ENCODE results near the gene SPECC1. TPM values are rescaled to one million over a fixed set of nuclear protein-coding genes. Genes with fewer than 3 reads are reported as not detected.

The SPECC1 gene
- polyA plus RNA-seq, 1 experiment: 13.0 TPM

DNA sequence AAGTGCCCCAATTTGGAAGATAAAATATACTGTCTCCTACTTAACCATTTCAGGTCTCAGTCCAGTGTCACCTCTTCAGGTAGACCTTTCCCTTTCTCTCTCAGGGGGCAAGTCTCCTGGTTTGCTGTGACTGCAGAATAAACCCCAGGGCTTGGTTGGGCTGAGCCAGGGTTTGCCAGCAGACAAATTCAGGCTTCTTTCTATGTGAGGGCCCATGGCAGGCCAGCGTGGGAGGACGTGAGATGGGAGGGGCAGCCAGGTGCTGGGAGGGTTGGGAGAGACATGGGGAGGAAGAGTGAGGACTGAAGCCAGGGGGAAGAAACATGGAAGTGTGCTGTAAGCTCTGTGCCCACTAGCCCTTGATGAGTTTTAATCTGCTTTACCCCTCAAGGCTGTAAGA, 163.2 kb downstream of the SPECC1 start:
- TF ChIP-seq, protein P1, sequence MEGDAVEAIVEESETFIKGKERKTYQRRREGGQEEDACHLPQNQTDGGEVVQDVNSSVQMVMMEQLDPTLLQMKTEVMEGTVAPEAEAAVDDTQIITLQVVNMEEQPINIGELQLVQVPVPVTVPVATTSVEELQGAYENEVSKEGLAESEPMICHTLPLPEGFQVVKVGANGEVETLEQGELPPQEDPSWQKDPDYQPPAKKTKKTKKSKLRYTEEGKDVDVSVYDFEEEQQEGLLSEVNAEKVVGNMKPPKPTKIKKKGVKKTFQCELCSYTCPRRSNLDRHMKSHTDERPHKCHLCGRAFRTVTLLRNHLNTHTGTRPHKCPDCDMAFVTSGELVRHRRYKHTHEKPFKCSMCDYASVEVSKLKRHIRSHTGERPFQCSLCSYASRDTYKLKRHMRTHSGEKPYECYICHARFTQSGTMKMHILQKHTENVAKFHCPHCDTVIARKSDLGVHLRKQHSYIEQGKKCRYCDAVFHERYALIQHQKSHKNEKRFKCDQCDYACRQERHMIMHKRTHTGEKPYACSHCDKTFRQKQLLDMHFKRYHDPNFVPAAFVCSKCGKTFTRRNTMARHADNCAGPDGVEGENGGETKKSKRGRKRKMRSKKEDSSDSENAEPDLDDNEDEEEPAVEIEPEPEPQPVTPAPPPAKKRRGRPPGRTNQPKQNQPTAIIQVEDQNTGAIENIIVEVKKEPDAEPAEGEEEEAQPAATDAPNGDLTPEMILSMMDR (IDR thresholded peaks at IDR 0.05; ENCODE audit: insufficient read depth, low read depth, low read length): no peak
- ChIA-PET CTCF (interaction anchor here (1.6 kb wide), 1 partner anchor 13 kb away, joined by 6 read pairs; no protein-coding TSS in a partner anchor), POLR2A (interaction anchor here (0.6 kb wide), 1 partner anchor 28 kb away, joined by 3 read pairs; no protein-coding TSS in a partner anchor)
- H3K36me3 ChIP-seq (ENCODE audit: control insufficient read depth, insufficient read depth, low read length): no peaks in the 10 kb centered on the region
- DNase-seq (ENCODE audit: low read depth): no peak
- no peak overlapping the region for H3K4me3 ChIP-seq (ENCODE audit: low read depth, low read length)
- H3K27me3 ChIP-seq (ENCODE audit: control insufficient read depth, insufficient read depth, low read length): no peaks in the 10 kb centered on the region

DNA sequence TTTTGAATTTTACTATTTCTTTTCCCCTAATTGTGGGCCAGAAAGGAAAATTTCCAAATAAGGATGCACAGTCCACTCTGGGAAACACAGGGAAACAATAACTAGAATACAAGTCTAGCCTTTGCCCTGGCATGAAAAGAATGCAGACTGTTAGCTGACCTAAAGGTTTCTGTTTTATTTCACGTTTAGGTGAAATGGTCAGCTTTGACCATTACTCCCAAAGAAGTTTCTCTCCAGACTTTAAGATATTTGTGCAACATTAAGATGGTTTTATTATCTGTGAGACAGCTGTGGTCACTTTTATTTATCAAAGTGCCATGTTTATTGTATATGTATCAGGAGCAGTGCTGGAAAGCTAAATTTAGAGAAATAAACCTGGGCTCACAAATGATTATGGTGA, 163.9 kb downstream of the SPECC1 start:
- POLR2A ChIA-PET: no interaction called here
- peak; percentile 22 for DNase-seq (ENCODE audit: low read depth)
- Histone ChIP-seq H3K36me3 (ENCODE audit: control insufficient read depth, insufficient read depth, low read length) (no peaks in the 10 kb centered on the region), H3K27me3 (ENCODE audit: control insufficient read depth, insufficient read depth, low read length) (no peaks in the 10 kb centered on the region), H3K4me3 (ENCODE audit: low read depth, low read length) (no peak overlapping the region)
- CTCF ChIA-PET: interaction anchor here (1.6 kb wide), 1 partner anchor 12 kb away, joined by 6 read pairs; no protein-coding TSS in a partner anchor
- TF ChIP-seq, protein P1 (IDR thresholded peaks at IDR 0.05; ENCODE audit: insufficient read depth, low read depth, low read length): no peak

DNA sequence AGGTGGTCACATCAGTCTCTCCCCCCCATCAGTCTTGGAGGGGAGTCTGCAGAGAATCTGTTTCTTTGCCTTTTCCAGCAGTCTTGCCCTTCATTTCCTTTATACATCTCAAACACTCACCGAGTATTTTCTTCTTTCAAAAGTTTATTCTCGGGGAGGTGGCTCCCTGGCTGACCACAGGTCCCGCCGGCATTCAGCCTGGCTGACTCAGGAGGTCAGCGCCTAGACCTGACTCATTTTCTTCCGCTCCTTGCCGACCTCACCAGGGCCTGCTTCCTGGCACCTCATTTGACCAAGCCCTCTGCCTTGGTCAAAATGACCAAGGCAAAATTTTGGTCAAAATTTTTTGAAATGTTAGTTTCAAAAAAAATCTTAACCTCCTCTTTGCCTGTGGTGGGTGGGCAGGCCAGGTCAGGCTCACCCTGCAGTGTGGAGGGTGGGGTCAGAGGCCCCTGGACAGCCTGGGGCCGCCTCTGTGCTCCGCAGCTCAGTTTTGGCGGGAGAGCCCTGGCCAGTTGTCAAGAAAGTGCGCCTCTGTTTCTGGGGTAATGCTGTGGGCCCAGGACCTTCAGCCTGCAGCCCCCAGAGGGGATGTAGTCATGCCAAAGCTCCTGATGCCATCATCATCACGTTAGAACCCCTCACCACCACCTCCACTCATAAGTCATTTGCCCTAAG, 165.6 kb downstream of the SPECC1 start:
- Histone ChIP-seq H3K27me3 (ENCODE audit: control insufficient read depth, insufficient read depth, low read length) (no peaks in the 10 kb centered on the region), H3K4me3 (ENCODE audit: low read depth, low read length) (no peak overlapping the region), H3K36me3 (ENCODE audit: control insufficient read depth, insufficient read depth, low read length) (no peaks in the 10 kb centered on the region)
- TF ChIP-seq, protein P1 (IDR thresholded peaks at IDR 0.05; ENCODE audit: insufficient read depth, low read depth, low read length): no peak
- DNase-seq (ENCODE audit: low read depth): no peak
- ChIA-PET POLR2A (no interaction called here), CTCF (interaction anchor here (0.9 kb wide), 1 partner anchor 53 kb away, joined by 3 read pairs; no protein-coding TSS in a partner anchor)

DNA sequence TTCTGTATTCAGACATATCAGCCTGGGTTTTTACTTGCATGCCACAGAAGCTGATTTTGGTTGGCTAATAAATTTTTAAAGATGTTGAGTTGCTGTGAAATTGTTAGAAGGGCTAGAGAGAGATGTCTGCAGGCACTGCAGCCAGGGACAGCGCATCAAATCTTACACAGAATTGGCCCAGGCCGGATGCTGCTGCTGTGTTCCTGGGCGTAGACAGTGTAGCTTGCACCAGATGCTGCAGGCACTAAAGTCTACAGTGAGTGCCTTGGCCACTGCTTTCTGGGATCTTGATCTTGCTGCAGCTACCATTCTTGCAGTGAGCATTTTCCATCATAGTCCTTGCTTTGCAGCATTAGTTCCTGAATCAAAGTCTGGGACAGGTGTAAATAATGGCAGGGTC, 169.9 kb downstream of the SPECC1 start:
- TF ChIP-seq, protein P1 (IDR thresholded peaks at IDR 0.05; ENCODE audit: insufficient read depth, low read depth, low read length): no peak
- DNase-seq (ENCODE audit: low read depth): no peak
- Histone ChIP-seq H3K27me3 (ENCODE audit: control insufficient read depth, insufficient read depth, low read length) (no peaks in the 10 kb centered on the region), H3K36me3 (ENCODE audit: control insufficient read depth, insufficient read depth, low read length) (no peaks in the 10 kb centered on the region), H3K4me3 (ENCODE audit: low read depth, low read length) (no peak overlapping the region)
- ChIA-PET CTCF (interaction anchor here (1.1 to 1.7 kb wide), 2 partner anchors 11 to 142 kb away, joined by 4 to 5 read pairs; no protein-coding TSS in a partner anchor), POLR2A (no interaction called here)

DNA sequence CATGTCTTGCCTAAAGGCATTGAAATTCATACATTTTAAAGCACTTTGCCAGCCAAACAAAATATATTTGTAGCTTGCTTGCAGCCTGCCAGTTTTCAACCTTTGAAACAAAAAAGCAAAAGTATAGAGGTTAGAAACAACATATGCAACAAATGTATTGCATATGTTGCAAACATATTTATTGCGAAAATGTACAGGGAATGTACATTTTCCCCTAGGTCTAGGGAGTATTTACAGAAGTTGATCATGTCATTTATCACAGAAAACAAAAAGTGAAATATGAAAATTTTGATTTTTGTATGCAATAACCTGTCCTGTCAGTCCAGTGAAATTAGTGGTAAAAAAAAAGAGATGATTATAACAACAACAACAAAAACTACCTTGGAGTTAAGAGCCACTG, 171.5 kb downstream of the SPECC1 start:
- Histone ChIP-seq H3K4me3 (ENCODE audit: low read depth, low read length) (no peak overlapping the region), H3K36me3 (ENCODE audit: control insufficient read depth, insufficient read depth, low read length) (no peaks in the 10 kb centered on the region), H3K27me3 (ENCODE audit: control insufficient read depth, insufficient read depth, low read length) (no peaks in the 10 kb centered on the region)
- POLR2A ChIA-PET: no interaction called here
- TF ChIP-seq, protein P1 (IDR thresholded peaks at IDR 0.05; ENCODE audit: insufficient read depth, low read depth, low read length): no peak
- no peak for DNase-seq (ENCODE audit: low read depth)
- CTCF ChIA-PET: no interaction called here
